T-helper 1 cell treated with Interleukin-12 subunit alpha and Interleukin-12 subunit beta and Interleukin-4 antibody, amounts not matched to agents 30 ng/mL and 1 ng/mL, for 36 hours (primary cell): ENCODE results near the gene TRMU. TPM values are rescaled to one million over a fixed set of nuclear protein-coding genes. Genes with fewer than 3 reads are reported as not detected.

Experiments used
- intact Hi-C: fragments of 100-400 bp; cut with micrococcal nuclease; formaldehyde crosslinking; loops from one replicate; pipeline ENCODE4 v1.15.1; 2024
- total RNA-seq: library from RNA; stranded (reverse); gene quantifications from 2 replicates; pipeline ENCODE4 v1.2.3, GENCODE V29; 2022

The TRMU gene
- total RNA-seq, 1 donor from 2014 or later: 72.4 TPM

DNA sequence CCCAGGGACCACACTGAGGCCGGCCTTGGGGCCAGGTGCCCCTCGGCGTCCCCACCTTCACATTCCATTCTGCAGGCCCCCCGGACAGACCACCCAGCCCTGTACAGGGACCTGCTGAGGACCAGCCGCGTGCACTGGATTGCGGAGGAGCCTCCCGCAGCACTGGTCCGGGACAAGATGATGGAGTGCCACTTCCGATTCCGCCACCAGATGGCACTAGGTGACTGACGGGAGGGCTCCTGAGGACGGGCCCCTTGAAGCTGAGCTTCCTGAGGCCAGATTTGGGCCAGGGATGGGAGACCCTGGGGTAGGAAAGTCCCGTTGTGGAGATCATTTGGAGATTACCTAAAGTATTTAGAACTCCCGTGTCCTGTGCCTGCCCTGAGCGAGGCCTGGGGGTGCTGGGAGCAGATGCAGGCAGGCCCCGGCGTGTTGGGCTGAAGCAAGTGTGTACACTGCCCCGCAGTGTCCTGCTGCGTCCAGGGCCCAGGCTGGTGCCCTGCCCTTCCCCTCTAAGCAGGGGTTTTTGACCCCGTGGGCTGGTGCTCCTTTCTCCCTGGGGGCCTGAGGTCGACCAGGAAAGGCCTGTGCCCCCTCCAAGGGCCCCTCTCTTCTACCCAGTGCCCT lies 20.0 kb downstream of the TRMU start:
- intact Hi-C loops: no loop called here

GRCh38 chr22:46355996-46356471 lies 20.5 kb downstream of the TRMU start:
- intact Hi-C loops: no loop called here

DNA sequence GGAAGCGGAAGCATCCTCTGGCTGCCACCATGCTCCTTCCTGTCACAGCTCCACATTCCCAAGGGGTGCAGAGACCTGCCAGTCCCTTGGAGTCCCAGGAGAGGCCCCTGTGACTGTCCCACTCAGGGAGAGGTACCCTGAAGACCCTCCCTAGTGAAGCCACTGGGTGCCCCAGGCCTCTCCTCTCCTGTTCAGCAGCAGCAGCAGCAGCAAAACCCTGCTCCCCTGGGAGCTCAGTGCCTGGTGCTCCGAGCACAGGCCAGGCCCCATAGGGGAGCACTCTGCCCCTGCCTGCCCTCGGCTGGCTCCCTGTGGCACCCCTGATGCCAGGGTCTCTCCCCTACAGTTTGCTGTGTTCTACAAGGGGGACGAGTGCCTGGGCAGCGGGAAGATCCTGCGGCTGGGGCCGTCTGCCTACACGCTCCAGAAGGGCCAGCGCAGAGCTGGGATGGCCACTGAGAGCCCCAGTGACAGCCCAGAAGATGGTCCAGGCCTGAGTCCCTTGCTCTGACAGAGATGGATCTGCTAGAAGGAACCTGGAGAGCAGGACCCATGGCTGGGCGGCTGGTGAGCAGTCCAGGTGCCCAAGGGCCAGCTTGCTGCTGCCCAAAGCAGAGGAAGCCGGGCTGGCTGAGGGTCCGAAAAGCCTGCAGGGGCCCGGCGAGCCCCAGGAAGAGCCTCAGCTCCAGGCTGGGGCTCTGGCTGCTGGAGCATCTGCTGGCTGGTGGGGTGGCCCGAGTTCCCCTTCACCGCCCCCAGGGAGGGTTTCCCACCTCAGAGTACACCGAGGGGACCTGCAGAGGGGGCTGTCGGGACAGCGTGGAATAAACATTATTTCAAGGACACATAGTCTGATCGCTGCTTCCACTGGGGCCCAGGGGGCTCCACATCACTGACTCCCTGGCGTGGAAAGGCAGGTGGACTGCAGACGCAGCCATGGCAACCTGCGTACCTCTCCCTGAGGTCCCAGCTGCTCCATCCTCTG lies 21.3 kb downstream of the TRMU start:
- intact Hi-C loops: no loop called here

- intact Hi-C loops: no loop called here
Measured at GRCh38 chr22:46357711-46358520, 22.4 kb downstream of the TRMU start.

DNA sequence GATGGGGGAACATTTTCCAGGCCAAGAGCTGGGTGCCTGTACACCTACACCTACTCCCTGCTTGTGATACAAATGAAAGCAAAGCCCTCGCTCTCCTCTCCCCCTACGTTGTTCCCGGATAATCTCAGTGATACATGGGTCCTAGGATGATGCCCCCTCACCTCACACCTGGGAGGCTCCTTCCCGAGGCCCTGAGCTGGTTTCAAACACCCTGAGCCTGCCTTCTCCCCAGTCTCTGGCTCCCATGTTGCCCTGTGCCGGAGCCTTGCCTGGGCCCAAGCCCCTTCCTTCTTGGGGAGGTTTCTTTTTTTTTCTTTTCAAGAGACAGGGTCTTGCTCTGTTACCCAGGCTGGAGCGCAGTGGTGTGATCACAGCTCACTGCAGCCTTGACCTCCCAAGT lies 23.3 kb downstream of the TRMU start:
- intact Hi-C loops: no loop called here

- intact Hi-C loops: no loop called here
Measured at GRCh38 chr22:46359362-46359761, 23.8 kb downstream of the TRMU start.

GRCh38 chr22:46360097-46360496 lies 24.6 kb downstream of the TRMU start:
- intact Hi-C loops: no loop called here

GRCh38 chr22:46360891-46361290 lies 25.4 kb downstream of the TRMU start:
- intact Hi-C loops: no loop called here

DNA sequence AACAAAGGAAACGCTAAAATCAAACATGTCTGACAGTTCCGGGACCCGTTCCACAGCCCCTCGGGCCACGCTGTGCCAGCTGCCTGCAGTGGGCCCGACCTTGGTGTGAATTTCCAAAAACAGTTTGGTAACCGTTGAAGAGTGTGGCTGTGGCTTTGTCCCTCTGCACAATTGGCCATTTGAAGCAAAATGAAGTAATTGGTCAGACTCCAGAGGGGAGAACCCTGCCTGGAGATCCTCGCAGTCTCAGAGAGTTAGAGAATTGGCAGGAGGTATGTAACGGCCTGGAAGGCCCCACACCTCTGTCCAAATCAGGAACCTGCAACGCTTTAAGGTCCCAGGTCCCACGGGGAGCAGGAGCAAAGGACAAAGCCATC lies 26.3 kb downstream of the TRMU start:
- intact Hi-C loops: no loop called here

- intact Hi-C loops: no loop called here
Measured at GRCh38 chr22:46362203-46362933, 26.9 kb downstream of the TRMU start.

- intact Hi-C loops: no loop called here
Measured at GRCh38 chr22:46362934-46363515, 27.5 kb downstream of the TRMU start.

DNA sequence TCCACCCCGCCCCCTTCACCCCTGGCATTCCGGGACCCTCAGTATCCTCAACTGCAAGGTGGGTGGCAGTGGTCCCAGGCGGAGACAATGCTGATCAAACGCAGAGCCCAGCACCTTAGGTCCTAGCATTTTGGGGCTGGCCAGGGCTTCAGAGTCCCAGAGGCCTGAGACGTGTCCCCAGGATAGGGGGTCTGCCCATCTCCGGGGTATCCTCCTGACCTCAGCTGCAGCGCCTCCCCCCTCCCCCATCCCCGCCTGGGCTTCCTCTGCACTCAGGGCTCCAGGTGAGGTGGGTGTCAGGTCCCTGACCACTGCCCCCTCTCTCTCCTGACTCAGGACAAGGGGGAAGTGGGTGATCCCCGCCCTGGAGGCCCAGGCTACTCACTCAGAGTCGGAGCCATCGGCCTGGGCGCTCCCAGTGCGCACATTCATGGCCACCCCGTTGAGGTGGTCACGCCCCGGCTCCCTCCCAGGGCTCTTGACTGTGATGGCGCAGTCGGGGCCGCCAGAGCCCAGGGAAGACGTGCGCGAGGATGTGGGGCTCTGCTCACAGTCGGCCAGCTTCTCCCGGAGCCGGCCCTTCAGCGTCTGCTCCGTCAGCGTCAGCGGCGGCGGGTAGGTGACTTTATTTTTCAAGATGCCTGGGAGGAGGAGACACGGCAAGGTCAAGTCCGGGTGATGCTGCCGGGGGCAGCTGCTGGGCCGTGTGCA lies 28.3 kb downstream of the TRMU start:
- intact Hi-C loops: no loop called here

DNA sequence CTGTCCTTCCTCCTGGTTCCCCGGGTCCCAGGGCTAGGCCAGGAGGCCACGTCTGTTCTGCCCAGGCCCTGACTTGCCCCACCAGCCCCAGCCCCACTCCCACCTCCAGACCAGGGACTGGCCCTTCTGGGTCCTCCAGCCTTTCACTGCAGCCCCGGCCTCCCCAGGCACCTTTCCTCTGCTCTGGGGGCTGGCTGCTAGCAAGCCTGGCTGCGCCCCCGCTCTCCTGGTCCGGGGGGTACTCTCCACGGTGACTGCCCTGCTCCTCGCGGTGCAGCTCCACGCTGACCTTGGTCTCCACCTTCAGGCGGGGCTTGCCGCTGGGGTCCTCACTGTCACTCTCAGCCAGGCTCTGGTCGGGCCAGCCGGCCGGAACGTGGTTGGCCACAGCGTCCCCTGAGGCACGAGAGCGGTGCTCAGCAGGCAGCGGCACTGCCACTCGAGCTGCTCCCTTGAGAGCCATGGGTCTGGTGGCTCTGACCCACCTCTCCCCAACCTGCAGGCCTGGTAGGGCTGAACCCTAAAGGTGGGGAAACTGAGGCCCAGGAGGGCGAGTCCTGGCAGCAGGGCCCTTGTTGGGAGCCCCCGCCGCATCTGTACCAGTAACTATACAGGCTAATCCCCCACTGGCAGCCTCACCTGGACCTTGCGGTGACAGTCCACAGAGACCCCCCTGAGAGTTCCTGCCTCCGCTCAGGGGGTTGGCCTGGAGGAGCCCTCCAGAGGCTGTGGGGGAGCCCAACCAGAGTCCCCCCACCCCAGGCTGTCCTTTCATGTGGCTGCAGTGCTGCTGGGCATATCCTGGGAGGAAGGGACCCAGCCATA lies 29.0 kb downstream of the TRMU start:
- intact Hi-C loops: no loop called here

DNA sequence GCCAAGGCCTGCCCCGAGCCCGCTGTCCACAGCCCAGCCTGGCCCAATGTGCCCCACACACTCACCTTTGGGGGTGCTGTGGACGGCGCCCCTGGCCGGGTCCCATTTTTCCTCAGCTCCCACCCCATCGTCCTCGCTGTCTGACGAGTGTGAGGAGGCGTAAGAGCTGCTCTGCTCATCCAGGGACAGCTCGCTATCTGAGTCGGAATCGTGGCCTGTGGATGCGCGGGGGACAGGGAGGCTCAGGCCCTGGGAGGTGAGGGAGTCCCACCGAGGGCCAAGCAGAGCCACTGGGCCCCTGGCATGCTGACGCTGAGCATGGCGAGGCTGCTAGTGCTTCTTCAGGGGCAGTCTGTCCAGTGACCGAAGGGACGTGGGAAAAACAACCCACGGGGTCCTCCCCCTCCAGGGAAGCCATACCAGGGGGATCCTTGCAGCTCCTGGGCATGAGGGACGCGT lies 29.7 kb downstream of the TRMU start:
- intact Hi-C loops: no loop called here

DNA sequence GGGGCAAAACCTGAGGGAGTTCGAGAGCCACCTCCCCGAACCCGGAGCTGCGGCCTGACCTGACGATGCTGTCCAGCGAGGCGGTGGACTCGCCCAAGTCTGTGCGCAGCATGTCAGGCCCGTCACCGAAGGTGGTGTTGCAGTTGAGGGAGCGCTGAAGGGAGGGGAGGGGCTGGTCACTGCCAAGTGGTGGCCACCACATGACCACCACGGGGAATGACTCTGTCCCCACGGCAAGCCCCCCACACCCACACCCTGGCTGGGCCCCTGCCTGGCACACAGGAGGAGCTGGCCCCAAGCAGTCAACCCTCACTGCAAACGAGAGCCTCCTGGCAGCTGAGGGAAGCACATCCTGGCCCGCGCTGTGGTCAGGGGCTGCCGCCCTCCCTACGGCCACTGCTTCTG lies 30.8 kb downstream of the TRMU start:
- intact Hi-C loops: no loop called here

DNA sequence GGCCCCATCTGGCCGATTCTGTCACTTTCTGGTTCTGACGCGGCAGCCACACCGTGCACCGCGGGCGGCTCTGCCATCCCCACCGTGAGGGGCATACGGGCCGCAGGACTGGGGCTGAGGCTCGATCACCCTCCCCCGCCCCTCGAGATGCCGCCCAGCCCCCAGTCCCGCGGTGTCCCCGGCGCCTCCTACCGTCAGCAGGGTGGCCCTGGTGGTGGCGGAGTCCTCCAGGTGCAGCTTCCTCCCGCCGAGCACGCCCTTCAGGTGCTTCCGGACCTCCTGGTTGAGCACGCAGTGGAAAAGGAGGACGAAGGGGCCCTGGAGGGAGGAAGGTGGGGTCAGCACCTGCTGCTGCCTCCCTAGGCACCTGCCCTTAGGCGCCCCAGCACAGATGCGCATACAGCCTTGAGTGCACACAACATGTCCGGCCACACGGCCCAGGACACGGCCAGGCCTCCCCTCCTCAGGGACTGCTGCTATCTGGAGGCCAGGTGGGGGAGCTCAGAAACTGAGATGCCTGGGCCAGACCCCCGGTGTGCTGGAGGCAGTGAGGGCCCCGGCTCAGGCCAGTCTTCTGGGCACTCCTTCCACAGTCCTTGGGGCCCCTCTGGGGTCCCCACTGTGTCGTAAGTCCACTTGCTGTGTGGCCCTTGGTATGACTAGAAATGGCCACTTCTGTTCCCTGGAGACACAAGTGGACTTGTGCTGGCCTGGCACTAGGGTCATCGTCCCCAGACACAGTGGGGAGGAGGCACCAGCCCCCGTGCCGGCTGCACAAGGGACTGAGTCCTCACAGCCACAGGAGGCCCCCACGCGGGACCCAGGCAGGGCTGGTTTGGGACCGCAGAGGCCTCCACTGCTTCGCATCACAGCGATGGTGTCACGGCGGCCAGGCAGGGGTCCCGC lies 31.5 kb downstream of the TRMU start:
- intact Hi-C loops: loop anchor here (1.0 kb wide), 1 partner anchor 175 kb away; no protein-coding TSS in a partner anchor

GRCh38 chr22:46367707-46368191 lies 32.2 kb downstream of the TRMU start:
- intact Hi-C loops: loop anchor here (1.0 kb wide), 1 partner anchor 175 kb away; no protein-coding TSS in a partner anchor

- intact Hi-C loops: no loop called here
Measured at GRCh38 chr22:46368422-46368821, 32.9 kb downstream of the TRMU start.
